Measurements from ENCODE around the gene CCDC70.
"Not testable (repeated sequence)": the region's sequence is repeated elsewhere in the genome, so short reads cannot be mapped to it uniquely, and the experiment has no call there.

Gene CCDC70

DNA sequence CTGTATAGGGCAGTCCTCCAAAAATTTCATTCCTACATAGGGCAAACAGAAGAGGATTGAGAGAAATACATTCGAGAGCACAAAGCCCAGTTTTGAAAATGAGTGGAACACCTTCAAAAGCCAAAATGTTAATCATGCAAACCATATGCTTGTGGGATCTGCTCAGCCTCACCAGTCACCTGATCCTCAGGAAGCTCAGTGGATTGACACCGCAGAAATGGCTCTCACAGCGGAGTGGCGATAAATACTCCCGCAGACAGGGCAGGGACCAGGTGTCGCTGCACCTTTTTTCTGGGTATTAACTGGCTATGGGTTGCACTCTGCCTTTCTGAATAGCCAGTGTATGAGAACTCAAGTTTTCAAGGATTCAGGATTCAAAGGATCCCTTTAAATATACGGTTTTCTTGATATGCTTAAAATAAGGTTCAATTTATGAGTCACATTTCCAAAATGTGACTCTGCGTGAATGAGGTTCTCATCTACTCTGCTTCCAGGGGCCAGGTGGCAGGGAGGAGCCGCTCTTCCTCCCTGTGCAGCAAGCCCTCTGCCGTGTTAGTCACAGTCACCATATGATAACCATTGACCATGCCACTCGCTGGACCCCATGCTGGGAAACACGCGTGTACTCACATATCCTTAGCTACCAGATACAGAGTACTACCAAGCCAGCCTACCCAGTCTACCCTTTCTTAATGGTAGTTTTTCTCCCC lies 39.5 kb upstream of the CCDC70 start:
- no peak overlapping the region for H3K4me3 ChIP-seq (ENCODE audit: low read depth in 1 of 2, low read length in 2 of 2)
- H3K27ac ChIP-seq (ENCODE audit: low read depth, low read length) = no peak overlapping the region
- no peaks in the 10 kb centered on the region for H3K9me3 ChIP-seq (ENCODE audit: low read length)
- H3K4me1 ChIP-seq (ENCODE audit: insufficient read depth, low read length) = peaks cover 34% of the 10 kb centered on the region
- H3K27me3 ChIP-seq (ENCODE audit: control insufficient read depth in 1 of 2, insufficient read depth in 2 of 2, low read length in 2 of 2) = no peaks in the 10 kb centered on the region
- no peaks in the 10 kb centered on the region for H3K36me3 ChIP-seq (ENCODE audit: insufficient read depth, low read length)
- no peak overlapping the region for H3K9ac ChIP-seq (ENCODE audit: low read length)

GRCh38 chr13:51823359-51823758 lies 38.4 kb upstream of the CCDC70 start:
- Histone ChIP-seq H3K9ac (ENCODE audit: low read length) (no peak overlapping the region), H3K36me3 (ENCODE audit: insufficient read depth, low read length) (no peaks in the 10 kb centered on the region), H3K4me1 (ENCODE audit: insufficient read depth, low read length) (peaks cover 42% of the 10 kb centered on the region), H3K4me3 (ENCODE audit: low read depth in 1 of 2, low read length in 2 of 2) (no peak overlapping the region), H3K27me3 (ENCODE audit: control insufficient read depth in 1 of 2, insufficient read depth in 2 of 2, low read length in 2 of 2) (no peaks in the 10 kb centered on the region), H3K9me3 (ENCODE audit: low read length) (no peaks in the 10 kb centered on the region), H3K27ac (ENCODE audit: low read depth, low read length) (no peak overlapping the region)

DNA sequence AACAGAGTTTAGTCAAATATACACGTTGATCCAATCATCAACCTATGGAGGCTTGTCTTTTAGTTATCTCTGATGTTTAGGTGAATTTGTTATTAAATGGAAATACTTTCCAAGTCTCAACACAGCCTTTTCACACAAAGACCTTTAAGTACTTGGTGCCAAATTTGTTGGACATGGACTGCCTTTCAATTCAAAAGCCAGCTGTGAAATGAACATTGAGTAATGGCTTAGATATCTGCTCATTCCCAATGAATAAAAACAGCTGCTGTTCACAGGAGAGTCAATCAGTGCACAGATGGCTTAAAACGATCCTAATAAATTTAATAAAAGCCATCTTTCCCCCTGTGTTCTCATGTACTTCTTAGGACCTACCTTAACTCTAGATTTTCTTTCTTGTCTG lies 37.9 kb upstream of the CCDC70 start:
- Histone ChIP-seq H3K36me3 (ENCODE audit: insufficient read depth, low read length) (no peaks in the 10 kb centered on the region), H3K27me3 (ENCODE audit: control insufficient read depth in 1 of 2, insufficient read depth in 2 of 2, low read length in 2 of 2) (no peaks in the 10 kb centered on the region), H3K4me3 (ENCODE audit: low read depth in 1 of 2, low read length in 2 of 2) (no peak overlapping the region), H3K27ac (ENCODE audit: low read depth, low read length) (no peak overlapping the region), H3K9me3 (ENCODE audit: low read length) (no peaks in the 10 kb centered on the region), H3K9ac (ENCODE audit: low read length) (no peak overlapping the region), H3K4me1 (ENCODE audit: insufficient read depth, low read length) (peaks cover 40% of the 10 kb centered on the region)

GRCh38 chr13:51824712-51825111 lies 37.1 kb upstream of the CCDC70 start:
- not testable (repeated sequence) for H3K27ac ChIP-seq (ENCODE audit: low read depth, low read length); H3K27me3 ChIP-seq (ENCODE audit: control insufficient read depth in 1 of 2, insufficient read depth in 2 of 2, low read length in 2 of 2); H3K36me3 ChIP-seq (ENCODE audit: insufficient read depth, low read length); H3K4me3 ChIP-seq (ENCODE audit: low read depth in 1 of 2, low read length in 2 of 2); H3K9me3 ChIP-seq (ENCODE audit: low read length); H3K9ac ChIP-seq (ENCODE audit: low read length)
- H3K4me1 ChIP-seq (ENCODE audit: insufficient read depth, low read length) = peaks cover 32% of the 10 kb centered on the region

GRCh38 chr13:51825165-51825592 lies 36.6 kb upstream of the CCDC70 start:
- H3K4me3 ChIP-seq (ENCODE audit: low read depth in 1 of 2, low read length in 2 of 2) = no peak overlapping the region
- H3K27ac ChIP-seq (ENCODE audit: low read depth, low read length) = no peak overlapping the region

DNA sequence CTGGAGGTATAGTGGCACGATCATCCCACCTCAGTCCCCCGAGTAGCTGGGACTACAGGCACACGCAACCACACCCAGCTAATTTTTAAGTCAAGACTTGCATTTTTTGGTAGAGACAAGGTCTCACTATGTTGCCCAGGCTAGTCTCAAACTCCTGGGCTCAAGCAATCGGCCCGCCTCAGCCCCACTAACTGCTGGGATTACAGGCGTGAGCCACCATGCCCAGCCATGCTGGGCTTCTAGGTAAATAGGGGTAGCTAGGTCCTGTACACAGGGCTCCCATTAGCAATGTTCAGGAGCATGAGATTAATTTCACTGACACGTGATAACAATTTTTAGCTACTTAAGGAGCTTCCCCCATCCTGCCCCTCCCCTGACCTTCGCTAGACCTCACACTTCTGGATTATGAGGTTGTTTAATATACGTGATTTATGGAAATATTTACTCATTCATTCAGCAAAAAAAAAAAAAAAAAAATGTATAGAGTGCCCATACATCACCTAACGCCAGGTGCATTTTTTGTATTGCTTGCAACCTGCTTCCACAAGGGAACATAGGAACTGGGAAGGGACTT lies 36.0 kb upstream of the CCDC70 start:
- peaks cover 32% of the 10 kb centered on the region for H3K4me1 ChIP-seq (ENCODE audit: insufficient read depth, low read length)
- no peak overlapping the region for H3K9ac ChIP-seq (ENCODE audit: low read length)
- H3K4me3 ChIP-seq (ENCODE audit: low read depth in 1 of 2, low read length in 2 of 2) = no peak overlapping the region
- no peaks in the 10 kb centered on the region for H3K27me3 ChIP-seq (ENCODE audit: control insufficient read depth in 1 of 2, insufficient read depth in 2 of 2, low read length in 2 of 2)
- no peaks in the 10 kb centered on the region for H3K9me3 ChIP-seq (ENCODE audit: low read length)
- no peaks in the 10 kb centered on the region for H3K36me3 ChIP-seq (ENCODE audit: insufficient read depth, low read length)
- H3K27ac ChIP-seq (ENCODE audit: low read depth, low read length) = peak overlapping the region; percentile 30

More at GRCh38 chr13:51825165-51825592, 36.6 kb upstream of the CCDC70 start:
- Histone ChIP-seq H3K9me3 (ENCODE audit: low read length) (no peaks in the 10 kb centered on the region), H3K27me3 (ENCODE audit: control insufficient read depth in 1 of 2, insufficient read depth in 2 of 2, low read length in 2 of 2) (no peaks in the 10 kb centered on the region), H3K36me3 (ENCODE audit: insufficient read depth, low read length) (no peaks in the 10 kb centered on the region), H3K4me1 (ENCODE audit: insufficient read depth, low read length) (peaks cover 32% of the 10 kb centered on the region), H3K9ac (ENCODE audit: low read length) (no peak overlapping the region)

DNA sequence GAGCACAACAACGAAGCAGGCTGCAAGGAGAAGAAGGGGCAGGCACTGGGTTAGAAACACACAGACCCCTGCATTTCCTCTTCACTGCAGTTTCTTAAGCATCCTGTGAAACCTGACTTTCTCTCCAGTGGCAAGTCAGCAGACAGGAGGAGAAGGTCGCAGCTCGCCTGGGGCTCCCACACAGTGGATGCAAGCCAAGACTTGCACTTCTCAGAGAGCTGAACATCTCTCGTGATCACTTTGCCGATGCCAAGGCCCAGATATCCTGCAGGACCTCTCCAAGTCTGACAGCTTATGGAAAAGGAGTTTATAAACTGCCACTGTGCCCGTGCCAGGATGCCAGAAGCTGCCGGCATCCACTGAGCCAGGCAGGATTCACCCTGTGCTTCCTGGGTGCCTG lies 35.2 kb upstream of the CCDC70 start:
- Histone ChIP-seq H3K36me3 (ENCODE audit: insufficient read depth, low read length) (no peaks in the 10 kb centered on the region), H3K4me1 (ENCODE audit: insufficient read depth, low read length) (peaks cover 32% of the 10 kb centered on the region), H3K9ac (ENCODE audit: low read length) (no peak overlapping the region), H3K27me3 (ENCODE audit: control insufficient read depth in 1 of 2, insufficient read depth in 2 of 2, low read length in 2 of 2) (no peaks in the 10 kb centered on the region), H3K27ac (ENCODE audit: low read depth, low read length) (peak overlapping the region; percentile 30), H3K9me3 (ENCODE audit: low read length) (no peaks in the 10 kb centered on the region), H3K4me3 (ENCODE audit: low read depth in 1 of 2, low read length in 2 of 2) (no peak overlapping the region)

DNA sequence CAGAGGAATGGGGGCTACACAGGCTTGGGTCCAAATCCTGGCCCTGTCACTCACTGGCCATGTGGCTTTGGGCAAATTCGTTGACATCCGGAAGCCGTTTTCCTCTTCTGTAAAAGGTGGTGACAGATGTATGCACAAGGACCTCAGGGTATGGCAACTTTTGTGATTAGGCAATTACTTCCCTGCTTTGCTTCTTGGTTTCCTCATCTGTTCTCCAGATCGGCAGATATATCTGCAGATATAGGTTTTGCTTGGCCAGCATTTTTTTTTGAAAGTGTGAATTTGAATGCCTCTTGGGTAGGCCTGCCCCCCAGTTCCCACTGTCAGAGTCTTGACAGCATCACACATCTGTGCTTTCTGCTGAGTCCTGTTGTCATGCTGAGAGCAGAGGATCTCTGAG lies 34.5 kb upstream of the CCDC70 start:
- Histone ChIP-seq H3K4me1 (ENCODE audit: insufficient read depth, low read length) (peaks cover 32% of the 10 kb centered on the region), H3K27me3 (ENCODE audit: control insufficient read depth in 1 of 2, insufficient read depth in 2 of 2, low read length in 2 of 2) (no peaks in the 10 kb centered on the region), H3K9ac (ENCODE audit: low read length) (no peak overlapping the region), H3K9me3 (ENCODE audit: low read length) (no peaks in the 10 kb centered on the region), H3K36me3 (ENCODE audit: insufficient read depth, low read length) (no peaks in the 10 kb centered on the region), H3K4me3 (ENCODE audit: low read depth in 1 of 2, low read length in 2 of 2) (no peak overlapping the region), H3K27ac (ENCODE audit: low read depth, low read length) (no peak overlapping the region)

DNA sequence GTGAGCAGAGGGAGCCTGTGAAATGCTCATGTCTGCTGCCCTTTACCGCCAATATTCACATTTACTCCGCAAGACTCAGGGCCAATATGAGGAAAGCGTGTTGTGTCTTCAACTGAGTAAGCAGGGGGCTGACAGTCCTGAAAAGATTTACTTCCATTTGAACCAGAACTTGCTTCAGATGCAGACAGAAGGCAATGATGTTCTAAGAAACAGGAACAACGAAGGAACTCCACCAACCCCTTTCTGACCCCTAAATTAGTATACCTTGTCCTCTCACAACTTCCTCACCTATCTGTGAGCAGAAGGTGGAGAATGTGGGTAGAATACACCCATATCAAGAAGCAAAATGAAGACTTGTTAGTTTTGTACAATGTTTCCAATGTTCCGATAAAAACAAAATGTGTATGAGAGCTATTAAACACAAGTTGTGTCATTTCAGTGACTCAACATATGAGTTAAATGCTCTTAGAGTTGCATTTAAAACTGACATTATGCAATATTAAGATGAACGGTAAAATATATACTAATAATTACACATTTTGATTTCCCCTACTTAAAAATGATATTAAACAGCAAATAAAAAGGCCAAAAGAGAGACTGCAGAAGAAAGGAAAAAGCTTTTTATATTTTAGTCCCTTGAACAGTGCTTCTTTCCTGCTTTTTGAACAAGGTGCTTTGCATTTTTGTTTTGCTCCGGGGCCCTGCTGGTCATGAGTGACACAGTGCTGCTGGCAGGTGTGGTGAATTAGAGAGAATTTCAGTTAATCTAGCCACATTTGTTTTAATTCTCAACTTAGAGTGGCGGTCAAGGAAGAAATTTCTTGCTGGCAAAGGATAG lies 32.8 kb upstream of the CCDC70 start:
- H3K27ac ChIP-seq (ENCODE audit: low read depth, low read length) = no peak overlapping the region
- H3K27me3 ChIP-seq (ENCODE audit: control insufficient read depth in 1 of 2, insufficient read depth in 2 of 2, low read length in 2 of 2) = no peaks in the 10 kb centered on the region
- peaks cover 32% of the 10 kb centered on the region for H3K4me1 ChIP-seq (ENCODE audit: insufficient read depth, low read length)
- H3K9ac ChIP-seq (ENCODE audit: low read length) = no peak overlapping the region
- H3K9me3 ChIP-seq (ENCODE audit: low read length) = no peaks in the 10 kb centered on the region
- no peaks in the 10 kb centered on the region for H3K36me3 ChIP-seq (ENCODE audit: insufficient read depth, low read length)
- no peak overlapping the region for H3K4me3 ChIP-seq (ENCODE audit: low read depth in 1 of 2, low read length in 2 of 2)

GRCh38 chr13:51829568-51829899 lies 32.2 kb upstream of the CCDC70 start:
- H3K9ac ChIP-seq (ENCODE audit: low read length) = no peak overlapping the region
- no peak overlapping the region for H3K4me3 ChIP-seq (ENCODE audit: low read depth in 1 of 2, low read length in 2 of 2)
- no peak overlapping the region for H3K27ac ChIP-seq (ENCODE audit: low read depth, low read length)
- H3K27me3 ChIP-seq (ENCODE audit: control insufficient read depth in 1 of 2, insufficient read depth in 2 of 2, low read length in 2 of 2) = no peaks in the 10 kb centered on the region
- H3K9me3 ChIP-seq (ENCODE audit: low read length) = no peaks in the 10 kb centered on the region
- peaks cover 32% of the 10 kb centered on the region for H3K4me1 ChIP-seq (ENCODE audit: insufficient read depth, low read length)
- H3K36me3 ChIP-seq (ENCODE audit: insufficient read depth, low read length) = no peaks in the 10 kb centered on the region

DNA sequence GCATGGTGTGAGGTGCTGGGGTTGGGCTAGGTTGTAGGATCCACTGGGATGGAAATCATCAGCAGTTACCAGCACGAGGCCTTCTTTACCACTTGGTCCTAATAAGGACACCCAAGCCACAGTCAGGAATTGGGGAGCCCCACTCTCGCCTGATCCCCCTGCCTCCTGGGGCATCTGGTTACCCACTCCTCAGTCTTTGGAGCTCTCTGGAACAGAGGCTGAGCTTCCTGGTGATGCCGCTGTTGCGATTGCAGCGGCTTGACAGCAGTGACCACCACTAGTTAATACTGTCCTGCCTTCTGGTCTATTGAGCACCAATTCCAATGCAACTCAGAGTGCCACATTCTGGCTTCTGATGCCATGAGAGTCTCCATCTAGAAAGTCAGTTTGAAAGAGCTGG lies 30.2 kb upstream of the CCDC70 start:
- no peak overlapping the region for H3K9ac ChIP-seq (ENCODE audit: low read length)
- no peak overlapping the region for H3K4me3 ChIP-seq (ENCODE audit: low read depth in 1 of 2, low read length in 2 of 2)
- no peaks in the 10 kb centered on the region for H3K9me3 ChIP-seq (ENCODE audit: low read length)
- peaks cover 15% of the 10 kb centered on the region for H3K4me1 ChIP-seq (ENCODE audit: insufficient read depth, low read length)
- no peaks in the 10 kb centered on the region for H3K27me3 ChIP-seq (ENCODE audit: control insufficient read depth in 1 of 2, insufficient read depth in 2 of 2, low read length in 2 of 2)
- no peaks in the 10 kb centered on the region for H3K36me3 ChIP-seq (ENCODE audit: insufficient read depth, low read length)
- H3K27ac ChIP-seq (ENCODE audit: low read depth, low read length) = no peak overlapping the region
